Activated CD4-positive, alpha-beta T cell treated with anti-CD3 and anti-CD28 coated beads for 4 hours (primary cell): ENCODE results near the gene MARCHF6.
"Not testable (repeated sequence)": the region's sequence is repeated elsewhere in the genome, so short reads cannot be mapped to it uniquely, and the experiment has no call there.

ENCODE experiments used
- DNase-seq, 2 donors: peaks; one replicate each; pipeline ENCODE4 v3.0.0-alpha.2; 2020

MARCHF6 gene

GRCh38 chr5:10387690-10388089 lies 34.2 kb downstream of the MARCHF6 start:
- DNase-seq, result no peak

- no peak for DNase-seq
These were observed 37.6 kb downstream of the MARCHF6 start for GRCh38 chr5:10391130-10391529.

- DNase-seq, result not testable (repeated sequence)
These were observed 39.3 kb downstream of the MARCHF6 start for GRCh38 chr5:10392567-10393328.

GRCh38 chr5:10393491-10393890 lies 40.0 kb downstream of the MARCHF6 start:
- no peak for DNase-seq

DNA sequence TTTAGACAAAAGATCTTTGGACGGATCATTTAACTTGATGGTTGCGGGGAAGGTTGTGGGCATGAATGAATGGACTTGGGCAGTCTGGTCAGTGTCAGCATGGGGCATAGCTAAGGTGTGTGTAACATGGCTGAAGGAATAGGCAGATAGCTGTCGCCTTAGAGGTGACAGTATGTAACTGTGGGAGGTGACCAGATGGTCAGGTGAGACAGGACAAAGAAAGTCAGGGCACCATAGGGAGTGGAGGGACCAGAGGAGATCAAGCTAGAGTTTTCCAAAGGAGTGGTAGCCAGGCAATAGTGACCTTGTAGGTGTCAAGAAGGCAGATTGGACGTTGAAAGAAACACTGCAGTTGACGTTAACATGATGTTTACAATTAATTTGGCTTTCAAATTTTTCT lies 43.1 kb downstream of the MARCHF6 start:
- DNase-seq, result no peak

DNA sequence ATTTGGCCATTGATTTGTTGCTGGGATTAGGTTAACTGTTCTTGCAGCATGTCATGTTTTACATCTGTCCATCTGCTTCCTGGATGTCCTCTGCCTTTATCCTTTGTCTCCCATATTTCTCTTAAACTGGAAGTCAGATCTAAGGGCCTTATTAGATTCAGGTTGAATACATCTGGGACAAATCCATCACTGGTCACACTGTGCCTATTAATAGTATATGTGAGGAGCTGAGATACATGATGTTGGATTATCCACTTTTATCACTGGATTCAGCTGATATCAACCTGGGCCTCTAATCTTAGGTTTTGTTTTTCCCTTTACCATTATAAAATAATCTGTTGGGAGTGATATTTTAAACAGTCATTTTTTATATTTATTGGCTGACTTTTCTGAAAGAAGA lies 46.3 kb downstream of the MARCHF6 start:
- no peak for DNase-seq

- DNase-seq, result no peak
These were observed 46.9 kb downstream of the MARCHF6 start for GRCh38 chr5:10400411-10400810.

GRCh38 chr5:10400831-10401230 lies 47.3 kb downstream of the MARCHF6 start:
- no peak for DNase-seq

DNA sequence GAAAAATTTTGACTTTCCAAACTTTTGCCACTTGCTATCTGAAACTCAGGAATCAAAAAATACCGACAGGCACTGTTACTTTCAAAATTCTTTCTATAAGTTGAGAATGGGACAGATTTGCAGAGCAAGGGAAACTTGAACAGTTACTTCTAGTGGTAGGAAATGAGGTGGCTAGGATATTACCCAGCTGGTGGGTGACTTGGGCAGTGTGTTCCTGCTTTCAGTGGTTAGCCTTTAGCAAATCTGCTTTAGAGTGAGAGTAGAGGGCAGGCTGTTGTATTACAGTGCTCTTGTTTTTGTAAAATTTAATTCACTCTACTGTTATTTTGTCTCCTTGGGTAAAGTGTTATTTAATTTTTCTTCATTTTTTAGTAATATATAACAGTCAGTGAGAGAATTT lies 48.0 kb downstream of the MARCHF6 start:
- no peak for DNase-seq
